HepG2 (cell line): ENCODE measurements around the gene LRTM2. TPM values are rescaled to one million over a fixed set of nuclear protein-coding genes. Genes with fewer than 3 reads are reported as not detected.

Experiments used
- DR1 ChIP-seq: sonication (generic); formaldehyde crosslinking; IDR thresholded peaks from 2 replicates; pipeline ENCODE4 v1.8.0; 2021; ENCODE audit warnings: mild to moderate bottlenecking, missing genetic modification reagents, inconsistent platforms
- ESRRA ChIP-seq: sonication (generic); formaldehyde crosslinking; IDR thresholded peaks from 2 replicates; pipeline ENCODE4 v1.5.1; 2020; ENCODE audit warnings: mild to moderate bottlenecking, low read depth, missing genetic modification reagents
- FOXO1 ChIP-seq: sonication (generic); formaldehyde crosslinking; IDR thresholded peaks from 2 replicates; pipeline ENCODE4 v1.4.0; 2020; ENCODE audit warnings: missing genetic modification reagents
- HIC2 ChIP-seq: sonication (generic); formaldehyde crosslinking; IDR thresholded peaks from 2 replicates; pipeline ENCODE4 v1.9.0; 2022; ENCODE audit warnings: low read depth, missing genetic modification reagents
- HNF1B ChIP-seq: sonication (generic); formaldehyde crosslinking; IDR thresholded peaks from 2 replicates; pipeline ENCODE4 v1.5.1; 2020; ENCODE audit warnings: mild to moderate bottlenecking, moderate library complexity, missing genetic modification reagents
- MNT ChIP-seq: fragments of 450-650 bp; IDR thresholded peaks from 2 replicates; pipeline ENCODE4 v1.6.1; 2016
- MYC ChIP-seq: sonication (generic); formaldehyde crosslinking; IDR thresholded peaks from 2 replicates; pipeline ENCODE4 v1.9.0; 2021; ENCODE audit warnings: missing genetic modification reagents, borderline replicate concordance
- NFRKB ChIP-seq: fragments of 450-650 bp; IDR thresholded peaks from 2 replicates; pipeline ENCODE4 v1.6.1; 2017
- PAF1 ChIP-seq: IDR thresholded peaks from 2 replicates; pipeline ENCODE4 v1.6.1; 2016; ENCODE audit warnings: missing genetic modification reagents, missing compliant biosample characterization
- RCOR2 ChIP-seq: IDR thresholded peaks from 2 replicates; pipeline ENCODE4 v1.6.1; 2016; ENCODE audit warnings: missing biosample characterization, missing genetic modification reagents
- RNF2 ChIP-seq: fragments of 450-650 bp; conservative IDR thresholded peaks from 2 replicates; pipeline ENCODE4 v1.6.1; 2016; ENCODE audit warnings: low read depth
- RXRA ChIP-seq: sonication (generic); formaldehyde crosslinking; IDR thresholded peaks from 2 replicates; pipeline ENCODE4 v1.5.1; 2020; ENCODE audit warnings: missing genetic modification reagents
- RXRB ChIP-seq: IDR thresholded peaks from 2 replicates; pipeline ENCODE4 v1.6.1; 2016; ENCODE audit warnings: borderline replicate concordance, missing genetic modification reagents, missing compliant biosample characterization
- SATB2 ChIP-seq: sonication (generic); formaldehyde crosslinking; IDR thresholded peaks from 2 replicates; pipeline ENCODE4 v1.5.0; 2020; ENCODE audit warnings: missing genetic modification reagents
- STAG1 ChIP-seq: sonication (generic); formaldehyde crosslinking; IDR thresholded peaks from 2 replicates; pipeline ENCODE4 v1.4.0; 2020; ENCODE audit warnings: missing genetic modification reagents
- ZBTB4 ChIP-seq: sonication (generic); formaldehyde crosslinking; IDR thresholded peaks from 2 replicates; pipeline ENCODE4 v1.4.0; 2020; ENCODE audit warnings: missing genetic modification reagents, mild to moderate bottlenecking, borderline replicate concordance
- ZFX ChIP-seq: sonication (generic); formaldehyde crosslinking; IDR thresholded peaks from 2 replicates; pipeline ENCODE4 v1.4.0; 2020; ENCODE audit warnings: mild to moderate bottlenecking, low read depth, missing genetic modification reagents, moderate library complexity
- ZNF30 ChIP-seq: sonication (generic); formaldehyde crosslinking; IDR thresholded peaks from 2 replicates; pipeline ENCODE4 v1.5.0; 2020; ENCODE audit warnings: mild to moderate bottlenecking, missing genetic modification reagents
- ZNF33B ChIP-seq: sonication (generic); formaldehyde crosslinking; IDR thresholded peaks from 2 replicates; pipeline ENCODE4 v1.5.1; 2020; ENCODE audit warnings: mild to moderate bottlenecking, missing genetic modification reagents
- ZNF431 ChIP-seq: sonication (generic); formaldehyde crosslinking; IDR thresholded peaks from 2 replicates; pipeline ENCODE4 v1.9.0; 2022; ENCODE audit warnings: missing genetic modification reagents, low read depth, mild to moderate bottlenecking, borderline replicate concordance
- ZNF703 ChIP-seq: sonication (generic); formaldehyde crosslinking; IDR thresholded peaks from 2 replicates; pipeline ENCODE4 v1.5.1; 2020; ENCODE audit warnings: missing genetic modification reagents, mild to moderate bottlenecking, moderate library complexity, borderline replicate concordance
- polyA plus RNA-seq, 8 experiments: library from polyadenylated mRNA; depleted of rRNA in 3 of 8; stranded (reverse) in 7 of 8; unstranded in 1 of 8; fragments of >200 nt; fragmentation: Illumina TruSeq in 4 of 8; extraction: Trizol in 4 of 8; gene quantifications; 2 replicates each; pipeline versions ENCODE4 v1.2.1 to v1.2.3, GENCODE V29; 2011 to 2016; ENCODE audit warnings: low read depth in 4 of 8, missing spikeins in 1 of 8, mixed read lengths in 1 of 8; ENCODE audit not compliant: insufficient read depth in 1 of 8
- total RNA-seq, 5 experiments: library from RNA; depleted of rRNA; stranded (reverse); fragments of >200 nt; fragmentation: Illumina TruSeq; extraction: Trizol; gene quantifications; 2 replicates each; pipeline ENCODE4 v1.2.3, GENCODE V29; 2016; ENCODE audit warnings: low read depth in 1 of 5

Gene LRTM2
- total and polyA plus RNA-seq, 2 of the 13 experiments (the other 11 are each of a cell fraction or from before 2014, with no cell fraction given): 0.09 TPM; not detected in 1

GRCh38 chr12:1825382-1826102 lies 5.2 kb downstream of the LRTM2 start (continued):
- TF ChIP-seq ZBTB4 (CRISPR knock-in tag) (no peak), ZNF431 (CRISPR knock-in tag) (0 out of 2 replicates have a peak, but pooled peaks have one; percentile 61), DR1 (CRISPR knock-in tag) (no peak), HNF1B (CRISPR knock-in tag) (0 out of 2 replicates have a peak, but pooled peaks have one; percentile 60), STAG1 (CRISPR knock-in tag) (peak; percentile 13; the same call in 1 of the 2 replicates), SATB2 (CRISPR knock-in tag) (no peak), RNF2 (peak; percentile 58; the same call in 1 of the 2 replicates), NFRKB (no peak), RXRB (CRISPR knock-in tag) (peak; percentile 70), ZNF33B (CRISPR knock-in tag) (no peak), FOXO1 (CRISPR knock-in tag) (peak; percentile 56; the same call in 1 of the 2 replicates), HIC2 (no peak), MNT (0 out of 2 replicates have a peak, but pooled peaks have one; percentile 25), ZNF30 (CRISPR knock-in tag) (no peak), PAF1 (CRISPR knock-in tag) (no peak), ZNF703 (CRISPR knock-in tag) (no peak), MYC (peak; percentile 34; the same call in 1 of the 2 replicates), RCOR2 (CRISPR knock-in tag) (0 out of 2 replicates have a peak, but pooled peaks have one; percentile 67), ZFX (CRISPR knock-in tag) (peak; percentile 65), ESRRA (CRISPR knock-in tag) (peak; percentile 95), RXRA (CRISPR knock-in tag) (peak; percentile 33; the same call in 1 of the 2 replicates)
